PC-3 (cell line): Measurements from ENCODE around the gene PHC3.

Experiments
- EZH2 ChIP-seq: fragments of 300-600 bp; sonication (generic); IDR thresholded peaks from one replicate; pipeline ENCODE4 v1.6.1; 2017; ENCODE audit warnings: antibody characterized with exemption, mild to moderate bottlenecking, low read length; ENCODE audit not compliant: unreplicated experiment
- EZH2phosphoT487 ChIP-seq: fragments of 300-600 bp; sonication (generic); IDR thresholded peaks from 2 replicates; pipeline ENCODE4 v1.6.1; 2018; ENCODE audit warnings: mild to moderate bottlenecking, antibody characterized with exemption, low read length, borderline replicate concordance
- TF ChIP-seq, protein P1 (sequence below): fragments of 300-600 bp; sonication (generic); conservative IDR thresholded peaks from 2 replicates; pipeline ENCODE4 v1.5.1; 2017; ENCODE audit warnings: antibody characterized with exemption, low read depth, mild to moderate bottlenecking, low read length

DNA sequence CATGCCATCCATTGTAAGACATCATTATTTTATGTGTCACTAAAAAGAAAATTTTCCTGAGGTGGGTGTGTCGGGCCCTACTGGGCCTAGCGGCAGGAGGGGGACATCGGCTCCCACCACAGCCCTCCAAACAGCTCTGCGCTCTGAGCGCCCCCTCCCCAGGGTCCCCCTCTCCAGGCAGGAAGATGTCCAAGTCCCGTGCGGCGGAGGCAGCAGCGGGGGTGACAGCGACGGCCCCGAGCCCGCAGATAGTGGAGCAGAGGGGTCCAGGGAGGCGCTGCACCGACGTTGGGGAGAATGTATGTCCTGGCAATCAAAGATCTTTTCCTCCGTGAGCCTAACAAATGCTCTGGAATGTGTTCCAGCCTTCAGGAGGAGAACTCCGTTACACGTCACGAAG lies 119.5 kb downstream of the PHC3 start:
- TF ChIP-seq, protein P1, sequence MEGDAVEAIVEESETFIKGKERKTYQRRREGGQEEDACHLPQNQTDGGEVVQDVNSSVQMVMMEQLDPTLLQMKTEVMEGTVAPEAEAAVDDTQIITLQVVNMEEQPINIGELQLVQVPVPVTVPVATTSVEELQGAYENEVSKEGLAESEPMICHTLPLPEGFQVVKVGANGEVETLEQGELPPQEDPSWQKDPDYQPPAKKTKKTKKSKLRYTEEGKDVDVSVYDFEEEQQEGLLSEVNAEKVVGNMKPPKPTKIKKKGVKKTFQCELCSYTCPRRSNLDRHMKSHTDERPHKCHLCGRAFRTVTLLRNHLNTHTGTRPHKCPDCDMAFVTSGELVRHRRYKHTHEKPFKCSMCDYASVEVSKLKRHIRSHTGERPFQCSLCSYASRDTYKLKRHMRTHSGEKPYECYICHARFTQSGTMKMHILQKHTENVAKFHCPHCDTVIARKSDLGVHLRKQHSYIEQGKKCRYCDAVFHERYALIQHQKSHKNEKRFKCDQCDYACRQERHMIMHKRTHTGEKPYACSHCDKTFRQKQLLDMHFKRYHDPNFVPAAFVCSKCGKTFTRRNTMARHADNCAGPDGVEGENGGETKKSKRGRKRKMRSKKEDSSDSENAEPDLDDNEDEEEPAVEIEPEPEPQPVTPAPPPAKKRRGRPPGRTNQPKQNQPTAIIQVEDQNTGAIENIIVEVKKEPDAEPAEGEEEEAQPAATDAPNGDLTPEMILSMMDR, result no peak
- no peak for TF ChIP-seq EZH2
- TF ChIP-seq EZH2phosphoT487, result no peak
